HFF-Myc (cell line): Measurements from ENCODE around the gene DENND1A.

Source experiments
- DNase-seq: peaks from one replicate; pipeline ENCODE4 v3.0.0-alpha.2; 2011; ENCODE audit warnings: low read depth; ENCODE audit errors: extremely low read depth
- H3K4me3 ChIP-seq: replicated peaks from 2 replicates; pipeline ENCODE4 v1.5.1; 2011; ENCODE audit warnings: low read depth, mild to moderate bottlenecking, control low read depth, low read length
- CTCF ChIP-seq: IDR thresholded peaks from 2 replicates; pipeline ENCODE4 v1.5.1; 2012; ENCODE audit warnings: mild to moderate bottlenecking, low read depth, low read length, control low read depth; ENCODE audit errors: missing control alignments

DENND1A gene

GRCh38 chr9:123807251-123807650 lies 122.7 kb downstream of the DENND1A start:
- H3K4me3 ChIP-seq = no peak overlapping the region
- no peak for DNase-seq
- no peak for TF ChIP-seq CTCF

- no peak for TF ChIP-seq CTCF
- H3K4me3 ChIP-seq = no peak overlapping the region
- no peak for DNase-seq
Observed at GRCh38 chr9:123806829-123807228, 123.1 kb downstream of the DENND1A start.

GRCh38 chr9:123798195-123798594 lies 131.7 kb downstream of the DENND1A start:
- no peak for DNase-seq
- H3K4me3 ChIP-seq = no peak overlapping the region
- TF ChIP-seq CTCF = no peak

GRCh38 chr9:123796618-123797484 lies 133.1 kb downstream of the DENND1A start:
- TF ChIP-seq CTCF = no peak
- no peak overlapping the region for H3K4me3 ChIP-seq
- no peak for DNase-seq

- no peak for TF ChIP-seq CTCF
- no peak for DNase-seq
- no peak overlapping the region for H3K4me3 ChIP-seq
Observed at GRCh38 chr9:123796094-123796493, 133.8 kb downstream of the DENND1A start.

GRCh38 chr9:123795336-123795735 lies 134.6 kb downstream of the DENND1A start:
- H3K4me3 ChIP-seq = no peak overlapping the region
- no peak for TF ChIP-seq CTCF
- no peak for DNase-seq

- H3K4me3 ChIP-seq = no peak overlapping the region
- no peak for TF ChIP-seq CTCF
- no peak for DNase-seq
Observed at GRCh38 chr9:123792501-123792900, 137.4 kb downstream of the DENND1A start.
